GM12878 (cell line): Measurements from ENCODE around the gene NRG3. TPM values are rescaled to one million over a fixed set of nuclear protein-coding genes. Genes with fewer than 3 reads are reported as not detected.

Source experiments
- ATAC-seq: fragments of 200-7000 bp; cut with Tn5 transposase; 3 replicates; pipeline ENCODE4 v1.9.1; 2020; ENCODE audit warnings: mild to moderate bottlenecking, moderate library complexity
- BruUV-seq: library from RNA; stranded (reverse); fragments of 400-500 nt; replicated peaks from 2 replicates; lab custom pipeline; 2021; lab: Mats Ljungman, UMichigan
- CTCF ChIA-PET: fragments of 300-600 bp; sonication (Branson Sonifier 250); formaldehyde crosslinking; extraction: SDS; loops from one replicate; lab custom pipeline; 2021; ENCODE audit warnings: inconsistent platforms; lab: Yijun Ruan, JAX
- POLR2A ChIA-PET: fragments of 350-600 bp; formaldehyde crosslinking; extraction: SDS; loops from one replicate; lab custom pipeline; 2021; ENCODE audit warnings: inconsistent platforms; lab: Charles Lee
- RAD21 ChIA-PET: fragments of 300-600 bp; sonication (Branson Sonifier 250); formaldehyde crosslinking; loops from one replicate; lab custom pipeline; 2023; ENCODE audit warnings: antibody characterized with exemption; ENCODE audit not compliant: unreplicated experiment; lab: Charles Lee
- SMC1A ChIA-PET: fragments of 300-600 bp; sonication (Branson Sonifier 250); formaldehyde crosslinking; loops from one replicate; lab custom pipeline; 2023; ENCODE audit not compliant: unreplicated experiment, uncharacterized antibody; lab: Charles Lee
- DNase-seq: peaks from one replicate; pipeline ENCODE4 v3.0.0-alpha.2; 2011; ENCODE audit warnings: low read depth, low spot score
- FAIRE-seq: peaks from 3 replicates; lab custom pipeline; 2011; peaks lifted over from hg19 to GRCh38; lab: Jason Lieb, UNC
- H2AFZ ChIP-seq: 2 replicates; pipeline ENCODE4 v1.6.0; 2011; ENCODE audit warnings: low read depth, low read length, control low read depth; ENCODE audit not compliant: control insufficient read depth
- H3K27ac ChIP-seq: 2 replicates; pipeline ENCODE4 v1.5.1; 2011; ENCODE audit warnings: control low read depth; ENCODE audit not compliant: control insufficient read depth, insufficient read depth
- H3K27me3 ChIP-seq, 2 experiments: replicated peaks in 1 of 2; 2 replicates each; pipeline versions ENCODE4 v1.6.0 to v1.6.1; 2011; ENCODE audit warnings: low read length in 1 of 2; ENCODE audit not compliant: control insufficient read depth in 2 of 2, insufficient read depth in 2 of 2
- H3K36me3 ChIP-seq, 2 experiments: 2 replicates each; pipeline ENCODE4 v1.5.1; 2011; ENCODE audit warnings: low read length in 1 of 2; ENCODE audit not compliant: control insufficient read depth in 2 of 2, insufficient read depth in 2 of 2
- H3K4me1 ChIP-seq: 2 replicates; pipeline ENCODE4 v1.6.1; 2011; ENCODE audit warnings: mild to moderate bottlenecking, low read length, moderate library complexity, mixed read lengths; ENCODE audit not compliant: control insufficient read depth, insufficient read depth
- H3K4me2 ChIP-seq: 2 replicates; pipeline ENCODE4 v1.6.0; 2011; ENCODE audit warnings: control low read depth; ENCODE audit not compliant: control insufficient read depth, insufficient read depth
- H3K4me3 ChIP-seq: fragments of 200-600 bp; sonication (generic); 2 replicates; pipeline ENCODE4 v1.5.1; 2016
- H3K79me2 ChIP-seq: 2 replicates; pipeline ENCODE4 v1.6.0; 2011; ENCODE audit warnings: low read length; ENCODE audit not compliant: control insufficient read depth, insufficient read depth
- H3K9ac ChIP-seq: 2 replicates; pipeline ENCODE4 v1.8.0; 2011; ENCODE audit warnings: low read length, control low read depth, mixed read lengths; ENCODE audit not compliant: control insufficient read depth, insufficient read depth
- H3K9me3 ChIP-seq: replicated peaks from 3 replicates; pipeline ENCODE4 v1.5.1; 2011; ENCODE audit warnings: mild to moderate bottlenecking, low read length; ENCODE audit not compliant: control insufficient read depth, insufficient read depth
- H4K20me1 ChIP-seq: 2 replicates; pipeline ENCODE4 v1.6.0; 2011; ENCODE audit not compliant: control insufficient read depth, insufficient read depth
- BHLHE40 ChIP-seq, 2 experiments: fragments of 450-650 bp in 1 of 2; IDR thresholded peaks; 2 replicates each; pipeline ENCODE4 v1.6.1; 2011 to 2017; ENCODE audit warnings: low read depth in 2 of 2, borderline replicate concordance in 1 of 2, improper control_type of control experiment in 1 of 2, low read length in 1 of 2, mild to moderate bottlenecking in 1 of 2
- CHD1 ChIP-seq: IDR thresholded peaks from 2 replicates; pipeline ENCODE4 v1.6.1; 2012; ENCODE audit warnings: low read depth, low read length, improper control_type of control experiment
- CREM ChIP-seq: IDR thresholded peaks from 2 replicates; pipeline ENCODE4 v1.6.1; 2014; ENCODE audit warnings: antibody characterized with exemption, low read depth
- JUND ChIP-seq: IDR thresholded peaks from 2 replicates; pipeline ENCODE4 v1.6.1; 2012; ENCODE audit warnings: low read depth, mild to moderate bottlenecking, low read length, improper control_type of control experiment, moderate library complexity
- MTA2 ChIP-seq: fragments of 450-650 bp; IDR thresholded peaks from 2 replicates; pipeline ENCODE4 v1.6.1; 2016; ENCODE audit warnings: low read depth, mild to moderate bottlenecking, moderate library complexity
- NFYB ChIP-seq: IDR thresholded peaks from 2 replicates; pipeline ENCODE4 v1.6.1; 2011; ENCODE audit warnings: low read depth, mild to moderate bottlenecking, low read length, improper control_type of control experiment, moderate library complexity; ENCODE audit not compliant: insufficient read depth
- NR2C2 ChIP-seq: IDR thresholded peaks from 2 replicates; pipeline ENCODE4 v1.6.1; 2011; ENCODE audit warnings: borderline replicate concordance, low read depth; ENCODE audit not compliant: control insufficient read depth, insufficient read length
- POLR2A ChIP-seq: IDR thresholded peaks from 2 replicates; pipeline ENCODE4 v1.6.1; 2011; ENCODE audit warnings: low read depth, mild to moderate bottlenecking, low read length
- SIX5 ChIP-seq: IDR thresholded peaks from 2 replicates; pipeline ENCODE4 v1.6.1; 2011; ENCODE audit warnings: mild to moderate bottlenecking, low read depth, low read length, moderate library complexity; ENCODE audit not compliant: severe bottlenecking
- SMAD5 ChIP-seq: IDR thresholded peaks from 2 replicates; pipeline ENCODE4 v1.6.1; 2016; ENCODE audit warnings: antibody characterized with exemption, low read depth
- SUPT20H ChIP-seq: IDR thresholded peaks from 2 replicates; pipeline ENCODE4 v1.6.1; 2011; ENCODE audit warnings: low read depth, mild to moderate bottlenecking, low read length, moderate library complexity, borderline replicate concordance; ENCODE audit not compliant: control insufficient read depth
- TARDBP ChIP-seq: IDR thresholded peaks from 2 replicates; pipeline ENCODE4 v1.6.1; 2016; ENCODE audit warnings: borderline replicate concordance
- TCF3 ChIP-seq: IDR thresholded peaks from 2 replicates; pipeline ENCODE4 v1.6.1; 2012; ENCODE audit warnings: low read depth, mild to moderate bottlenecking, low read length, borderline replicate concordance; ENCODE audit not compliant: insufficient read depth
- WGBS: methylation state at CpG from one replicate; pipeline ENCODE4 v1.1.6; 2016; ENCODE audit warnings: low lambda C conversion rate; ENCODE audit not compliant: insufficient replicate concordance, insufficient coverage; ENCODE audit errors: missing lambda C conversion rate; 5-methylcytosine and 5-hydroxymethylcytosine counted together
- in situ Hi-C: fragments of 300-500 bp; cut with MboI; formaldehyde crosslinking; loops from 9 replicates; pipeline ENCODE4 v1.14.3; 2018; ENCODE audit warnings: mixed read lengths
- intact Hi-C: fragments of 100-400 bp; cut with micrococcal nuclease; formaldehyde crosslinking; loops from one replicate; pipeline ENCODE4 v1.14.2; 2022; ENCODE audit not compliant: unreplicated experiment
- polyA plus RNA-seq, 11 experiments: library from polyadenylated mRNA; depleted of rRNA in 4 of 11; unstranded in 6 of 11; stranded (reverse) in 5 of 11; fragments of >200 nt; fragmentation: Nextera tagmentation in 4 of 11; fragmentation: Illumina TruSeq in 1 of 11; extraction: Ambion mirVana in 4 of 11; extraction: Trizol in 1 of 11; gene quantifications; 1 replicate in 1 of 11; 2 replicates in 10 of 11; pipeline versions ENCODE4 v1.2.1 to v1.2.3, GENCODE V29; 2011 to 2016; ENCODE audit warnings: inconsistent platforms in 2 of 11, missing spikeins in 2 of 11, low read depth in 1 of 11
- total RNA-seq, 4 experiments: library from RNA; depleted of rRNA in 3 of 4; stranded (reverse); fragments of >200 nt in 3 of 4; fragmentation: Illumina TruSeq in 1 of 4; extraction: Trizol in 1 of 4; gene quantifications; 2 replicates each; pipeline versions ENCODE4 v1.2.1 to v1.2.3, GENCODE V29; 2013 to 2021
- TF ChIP-seq, protein P1 (sequence below): IDR thresholded peaks from 2 replicates; pipeline ENCODE4 v1.6.1; 2012; ENCODE audit warnings: low read depth, low read length, improper control_type of control experiment
- TF ChIP-seq, protein P2 (sequence below): IDR thresholded peaks from 2 replicates; pipeline ENCODE4 v1.6.1; 2011; ENCODE audit warnings: borderline replicate concordance, low read depth, mild to moderate bottlenecking, moderate library complexity, low read length; ENCODE audit not compliant: insufficient read depth, poor library complexity, severe bottlenecking
- TF ChIP-seq, protein P3 (sequence below): fragments of 450-650 bp; formaldehyde crosslinking; IDR thresholded peaks from 2 replicates; pipeline ENCODE4 v1.4.0; 2020; ENCODE audit warnings: mild to moderate bottlenecking, moderate library complexity
- TF ChIP-seq, protein P4 (sequence below): IDR thresholded peaks from 2 replicates; pipeline ENCODE4 v1.6.1; 2012; ENCODE audit warnings: low read depth, low read length, improper control_type of control experiment

NRG3 gene
- total and polyA plus RNA-seq, 10 of the 15 experiments (the other 5 are each of a cell fraction or from before 2014, with no cell fraction given): 0.03 to 0.41 (median 0.17) TPM; not detected in 3

DNA sequence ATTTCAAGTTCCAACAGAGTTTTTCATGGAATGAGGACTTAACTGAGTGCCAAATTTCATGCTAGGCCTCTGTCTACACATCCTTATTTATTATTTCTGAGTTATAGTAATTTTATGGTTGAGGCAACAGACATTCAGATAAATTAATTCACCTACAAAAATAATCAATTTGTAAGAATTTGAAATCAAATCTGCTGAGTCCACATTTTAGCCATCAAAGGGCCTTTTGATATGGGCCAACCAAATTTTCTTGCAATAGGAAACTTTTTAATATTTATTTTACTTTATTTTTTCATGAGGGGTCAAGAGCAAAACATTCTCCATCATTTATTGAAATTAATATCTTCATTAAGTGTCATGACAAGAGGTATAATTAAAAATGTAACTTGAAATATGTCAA, 875.5 kb downstream of the NRG3 start (continued):
- TF ChIP-seq CREM: no peak
- TF ChIP-seq, protein P1, sequence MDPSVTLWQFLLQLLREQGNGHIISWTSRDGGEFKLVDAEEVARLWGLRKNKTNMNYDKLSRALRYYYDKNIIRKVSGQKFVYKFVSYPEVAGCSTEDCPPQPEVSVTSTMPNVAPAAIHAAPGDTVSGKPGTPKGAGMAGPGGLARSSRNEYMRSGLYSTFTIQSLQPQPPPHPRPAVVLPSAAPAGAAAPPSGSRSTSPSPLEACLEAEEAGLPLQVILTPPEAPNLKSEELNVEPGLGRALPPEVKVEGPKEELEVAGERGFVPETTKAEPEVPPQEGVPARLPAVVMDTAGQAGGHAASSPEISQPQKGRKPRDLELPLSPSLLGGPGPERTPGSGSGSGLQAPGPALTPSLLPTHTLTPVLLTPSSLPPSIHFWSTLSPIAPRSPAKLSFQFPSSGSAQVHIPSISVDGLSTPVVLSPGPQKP: no peak
- TF ChIP-seq, protein P2, sequence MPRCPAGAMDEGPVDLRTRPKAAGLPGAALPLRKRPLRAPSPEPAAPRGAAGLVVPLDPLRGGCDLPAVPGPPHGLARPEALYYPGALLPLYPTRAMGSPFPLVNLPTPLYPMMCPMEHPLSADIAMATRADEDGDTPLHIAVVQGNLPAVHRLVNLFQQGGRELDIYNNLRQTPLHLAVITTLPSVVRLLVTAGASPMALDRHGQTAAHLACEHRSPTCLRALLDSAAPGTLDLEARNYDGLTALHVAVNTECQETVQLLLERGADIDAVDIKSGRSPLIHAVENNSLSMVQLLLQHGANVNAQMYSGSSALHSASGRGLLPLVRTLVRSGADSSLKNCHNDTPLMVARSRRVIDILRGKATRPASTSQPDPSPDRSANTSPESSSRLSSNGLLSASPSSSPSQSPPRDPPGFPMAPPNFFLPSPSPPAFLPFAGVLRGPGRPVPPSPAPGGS: no peak
- no peak for TF ChIP-seq NR2C2
- no peak for TF ChIP-seq POLR2A
- TF ChIP-seq TCF3: no peak

DNA sequence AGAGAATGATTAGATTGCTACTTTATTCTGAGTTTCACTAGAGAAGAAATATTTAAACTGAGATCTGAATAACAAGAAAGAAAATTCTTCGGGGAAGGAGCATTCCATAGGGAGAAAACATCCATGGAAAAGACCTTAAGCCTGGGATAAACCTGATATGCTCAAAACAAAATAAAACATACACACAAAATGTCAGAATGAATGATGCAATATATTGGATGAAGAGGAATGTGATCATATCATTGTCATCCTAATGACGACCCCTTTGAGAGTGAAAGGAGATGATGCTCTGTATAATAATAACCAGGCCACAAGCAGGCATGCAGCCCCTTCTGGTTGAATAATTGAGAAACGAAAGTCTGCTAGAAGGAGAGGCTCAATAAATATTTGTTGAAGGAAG, 882.4 kb downstream of the NRG3 start:
- no peaks in the 10 kb centered on the region for H3K36me3 ChIP-seq
- no peaks in the 10 kb centered on the region for H3K4me1 ChIP-seq
- ChIA-PET SMC1A (no interaction called here), POLR2A (no interaction called here), CTCF (no interaction called here), RAD21 (no interaction called here)
- in situ Hi-C loops (no loop called here), intact Hi-C loops (no loop called here)
- H3K79me2 ChIP-seq: no peaks in the 10 kb centered on the region
- FAIRE-seq: no peak
- no peak overlapping the region for H3K9ac ChIP-seq
- no TSS peak for BruUV-seq
- no peak overlapping the region for H3K27ac ChIP-seq
- H3K4me3 ChIP-seq: no peak overlapping the region
- 0% methylated on average over 3 of the region's 3 CpGs for WGBS
- no peak for DNase-seq
- H2AFZ ChIP-seq: no peak overlapping the region
- no peaks in the 10 kb centered on the region for H3K9me3 ChIP-seq
- H3K4me2 ChIP-seq: no peak overlapping the region
- ATAC-seq: no peak
- no peaks in the 10 kb centered on the region for H4K20me1 ChIP-seq
- no peaks in the 10 kb centered on the region; a peak in 1 of 4 replicates for H3K27me3 ChIP-seq
- no peak for TF ChIP-seq TARDBP
- TF ChIP-seq, protein P3, sequence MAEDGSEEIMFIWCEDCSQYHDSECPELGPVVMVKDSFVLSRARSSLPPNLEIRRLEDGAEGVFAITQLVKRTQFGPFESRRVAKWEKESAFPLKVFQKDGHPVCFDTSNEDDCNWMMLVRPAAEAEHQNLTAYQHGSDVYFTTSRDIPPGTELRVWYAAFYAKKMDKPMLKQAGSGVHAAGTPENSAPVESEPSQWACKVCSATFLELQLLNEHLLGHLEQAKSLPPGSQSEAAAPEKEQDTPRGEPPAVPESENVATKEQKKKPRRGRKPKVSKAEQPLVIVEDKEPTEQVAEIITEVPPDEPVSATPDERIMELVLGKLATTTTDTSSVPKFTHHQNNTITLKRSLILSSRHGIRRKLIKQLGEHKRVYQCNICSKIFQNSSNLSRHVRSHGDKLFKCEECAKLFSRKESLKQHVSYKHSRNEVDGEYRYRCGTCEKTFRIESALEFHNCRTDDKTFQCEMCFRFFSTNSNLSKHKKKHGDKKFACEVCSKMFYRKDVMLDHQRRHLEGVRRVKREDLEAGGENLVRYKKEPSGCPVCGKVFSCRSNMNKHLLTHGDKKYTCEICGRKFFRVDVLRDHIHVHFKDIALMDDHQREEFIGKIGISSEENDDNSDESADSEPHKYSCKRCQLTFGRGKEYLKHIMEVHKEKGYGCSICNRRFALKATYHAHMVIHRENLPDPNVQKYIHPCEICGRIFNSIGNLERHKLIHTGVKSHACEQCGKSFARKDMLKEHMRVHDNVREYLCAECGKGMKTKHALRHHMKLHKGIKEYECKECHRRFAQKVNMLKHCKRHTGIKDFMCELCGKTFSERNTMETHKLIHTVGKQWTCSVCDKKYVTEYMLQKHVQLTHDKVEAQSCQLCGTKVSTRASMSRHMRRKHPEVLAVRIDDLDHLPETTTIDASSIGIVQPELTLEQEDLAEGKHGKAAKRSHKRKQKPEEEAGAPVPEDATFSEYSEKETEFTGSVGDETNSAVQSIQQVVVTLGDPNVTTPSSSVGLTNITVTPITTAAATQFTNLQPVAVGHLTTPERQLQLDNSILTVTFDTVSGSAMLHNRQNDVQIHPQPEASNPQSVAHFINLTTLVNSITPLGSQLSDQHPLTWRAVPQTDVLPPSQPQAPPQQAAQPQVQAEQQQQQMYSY (CRISPR knock-in tag): no peak
- no peak for TF ChIP-seq SUPT20H
- TF ChIP-seq JUND: no peak
- TF ChIP-seq MTA2: no peak
- no peak for TF ChIP-seq SMAD5
- no peak for TF ChIP-seq SIX5
- TF ChIP-seq, protein P4, sequence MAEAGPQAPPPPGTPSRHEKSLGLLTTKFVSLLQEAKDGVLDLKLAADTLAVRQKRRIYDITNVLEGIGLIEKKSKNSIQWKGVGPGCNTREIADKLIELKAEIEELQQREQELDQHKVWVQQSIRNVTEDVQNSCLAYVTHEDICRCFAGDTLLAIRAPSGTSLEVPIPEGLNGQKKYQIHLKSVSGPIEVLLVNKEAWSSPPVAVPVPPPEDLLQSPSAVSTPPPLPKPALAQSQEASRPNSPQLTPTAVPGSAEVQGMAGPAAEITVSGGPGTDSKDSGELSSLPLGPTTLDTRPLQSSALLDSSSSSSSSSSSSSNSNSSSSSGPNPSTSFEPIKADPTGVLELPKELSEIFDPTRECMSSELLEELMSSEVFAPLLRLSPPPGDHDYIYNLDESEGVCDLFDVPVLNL: no peak
- no peak for TF ChIP-seq NFYB
- no peak for TF ChIP-seq CHD1
- TF ChIP-seq BHLHE40 (IDR thresholded peaks at IDR 0.05; ENCODE audit: borderline replicate concordance in 1 of 2, low read depth in 2 of 2, low read length in 1 of 2): no peak
